Tibial artery (tissue), 4 donors: ENCODE data around the gene AGAP1.
A peak's percentile ranks its signal among the peaks of the same experiment; 100 is the strongest.

ENCODE experiments used
- DNase-seq, 2 donors: peaks; one replicate each; pipeline ENCODE4 v3.0.0-alpha.2; 2019
- H3K27ac ChIP-seq, 2 donors: fragments of 200-600 bp; sonication (generic) in 1 of 2; 1 replicate in 1 of 2; 2 replicates in 1 of 2; pipeline ENCODE4 v1.5.1; 2018 to 2019; ENCODE audit warnings: mild to moderate bottlenecking in 1 of 2
- H3K27me3 ChIP-seq, 2 donors: fragments of 200-600 bp; sonication (generic) in 1 of 2; one replicate each; pipeline versions ENCODE4 v1.5.1 to v1.6.0; 2016 to 2019
- H3K36me3 ChIP-seq, 3 donors: fragments of 200-600 bp; sonication (generic) in 2 of 3; one replicate each; pipeline ENCODE4 v1.5.1; 2016 to 2019; ENCODE audit warnings: mild to moderate bottlenecking in 2 of 3
- H3K4me1 ChIP-seq, 4 donors: fragments of 200-600 bp; sonication (generic) in 2 of 4; 1 replicate in 3 of 4; 2 replicates in 1 of 4; pipeline ENCODE4 v1.5.1; 2016 to 2019
- H3K4me3 ChIP-seq, 2 donors: fragments of 200-600 bp; sonication (generic) in 1 of 2; 1 replicate in 1 of 2; 2 replicates in 1 of 2; pipeline ENCODE4 v1.5.1; 2018 to 2019; ENCODE audit warnings: mild to moderate bottlenecking in 2 of 2
- H3K9me3 ChIP-seq, 3 donors: fragments of 200-600 bp; sonication (generic) in 1 of 3; one replicate each; pipeline ENCODE4 v1.5.1; 2016 to 2019
- intact Hi-C: fragments of 100-400 bp; cut with DNase I; formaldehyde crosslinking; loops from one replicate; pipeline ENCODE4 v1.15.0; 2023; ENCODE audit warnings: low total_unique reads
- TF ChIP-seq, protein P1 (sequence below), 2 experiments: fragments of 200-600 bp in 1 of 2; fragments of 450-650 bp in 1 of 2; IDR thresholded peaks; one replicate each; pipeline ENCODE4 v1.5.1; 2017 to 2019; ENCODE audit warnings: antibody characterized with exemption in 2 of 2, mild to moderate bottlenecking in 1 of 2, moderate library complexity in 1 of 2

The AGAP1 gene

DNA sequence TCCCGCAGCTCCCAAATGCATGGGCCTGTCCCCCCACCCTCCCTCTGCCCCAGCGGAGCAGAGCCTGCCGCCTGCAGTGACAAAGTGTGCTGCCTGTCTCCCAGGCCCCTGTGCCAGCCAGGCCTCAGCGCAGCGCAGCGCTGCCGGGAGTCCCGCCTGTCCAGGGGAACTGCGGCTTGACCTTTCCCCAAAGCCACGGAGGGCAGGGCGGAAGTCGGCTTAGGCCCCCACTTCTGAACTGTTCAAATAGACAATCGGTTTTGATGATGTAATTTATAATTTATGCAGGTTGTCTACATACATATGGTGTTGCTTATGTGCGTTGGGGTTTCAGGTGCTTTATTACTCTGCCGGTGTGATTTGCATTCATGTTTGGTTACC lies 667.2 kb downstream of the AGAP1 start:
- Histone ChIP-seq H3K4me3 (no peak overlapping the region), H3K27ac (no peak overlapping the region), H3K27me3 (peaks cover 0 to 88% of the 10 kb centered on the region in 2 donors), H3K9me3 (no peaks in the 10 kb centered on the region), H3K4me1 (peaks cover 0 to 38% (median 17%) of the 10 kb centered on the region in 4 donors), H3K36me3 (no peaks in the 10 kb centered on the region)
- intact Hi-C loops: no loop called here
- TF ChIP-seq, protein P1, sequence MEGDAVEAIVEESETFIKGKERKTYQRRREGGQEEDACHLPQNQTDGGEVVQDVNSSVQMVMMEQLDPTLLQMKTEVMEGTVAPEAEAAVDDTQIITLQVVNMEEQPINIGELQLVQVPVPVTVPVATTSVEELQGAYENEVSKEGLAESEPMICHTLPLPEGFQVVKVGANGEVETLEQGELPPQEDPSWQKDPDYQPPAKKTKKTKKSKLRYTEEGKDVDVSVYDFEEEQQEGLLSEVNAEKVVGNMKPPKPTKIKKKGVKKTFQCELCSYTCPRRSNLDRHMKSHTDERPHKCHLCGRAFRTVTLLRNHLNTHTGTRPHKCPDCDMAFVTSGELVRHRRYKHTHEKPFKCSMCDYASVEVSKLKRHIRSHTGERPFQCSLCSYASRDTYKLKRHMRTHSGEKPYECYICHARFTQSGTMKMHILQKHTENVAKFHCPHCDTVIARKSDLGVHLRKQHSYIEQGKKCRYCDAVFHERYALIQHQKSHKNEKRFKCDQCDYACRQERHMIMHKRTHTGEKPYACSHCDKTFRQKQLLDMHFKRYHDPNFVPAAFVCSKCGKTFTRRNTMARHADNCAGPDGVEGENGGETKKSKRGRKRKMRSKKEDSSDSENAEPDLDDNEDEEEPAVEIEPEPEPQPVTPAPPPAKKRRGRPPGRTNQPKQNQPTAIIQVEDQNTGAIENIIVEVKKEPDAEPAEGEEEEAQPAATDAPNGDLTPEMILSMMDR (IDR thresholded peaks at IDR 0.05): no peak
- DNase-seq: no peak

GRCh38 chr2:236161531-236161930 lies 667.7 kb downstream of the AGAP1 start:
- no peak for DNase-seq
- Histone ChIP-seq H3K27me3 (peaks cover 0 to 91% of the 10 kb centered on the region in 2 donors), H3K36me3 (no peaks in the 10 kb centered on the region), H3K4me1 (peaks cover 0 to 42% (median 22%) of the 10 kb centered on the region in 4 donors), H3K4me3 (no peak overlapping the region), H3K27ac (no peak overlapping the region), H3K9me3 (no peaks in the 10 kb centered on the region)
- TF ChIP-seq, protein P1 (IDR thresholded peaks at IDR 0.05): no peak
- intact Hi-C loops: no loop called here

- peaks cover 0 to 49% (median 29%) of the 10 kb centered on the region in 4 donors for H3K4me1 ChIP-seq
- H3K27ac ChIP-seq: no peak overlapping the region
- H3K4me3 ChIP-seq: no peak overlapping the region
- no peak for DNase-seq
- no peaks in the 10 kb centered on the region for H3K9me3 ChIP-seq
- peaks cover 5 to 94% of the 10 kb centered on the region in 2 donors for H3K27me3 ChIP-seq
- intact Hi-C loops: no loop called here
- no peaks in the 10 kb centered on the region for H3K36me3 ChIP-seq
- TF ChIP-seq, protein P1 (IDR thresholded peaks at IDR 0.05): no peak
Measured at GRCh38 chr2:236162031-236162845, 668.4 kb downstream of the AGAP1 start.

DNA sequence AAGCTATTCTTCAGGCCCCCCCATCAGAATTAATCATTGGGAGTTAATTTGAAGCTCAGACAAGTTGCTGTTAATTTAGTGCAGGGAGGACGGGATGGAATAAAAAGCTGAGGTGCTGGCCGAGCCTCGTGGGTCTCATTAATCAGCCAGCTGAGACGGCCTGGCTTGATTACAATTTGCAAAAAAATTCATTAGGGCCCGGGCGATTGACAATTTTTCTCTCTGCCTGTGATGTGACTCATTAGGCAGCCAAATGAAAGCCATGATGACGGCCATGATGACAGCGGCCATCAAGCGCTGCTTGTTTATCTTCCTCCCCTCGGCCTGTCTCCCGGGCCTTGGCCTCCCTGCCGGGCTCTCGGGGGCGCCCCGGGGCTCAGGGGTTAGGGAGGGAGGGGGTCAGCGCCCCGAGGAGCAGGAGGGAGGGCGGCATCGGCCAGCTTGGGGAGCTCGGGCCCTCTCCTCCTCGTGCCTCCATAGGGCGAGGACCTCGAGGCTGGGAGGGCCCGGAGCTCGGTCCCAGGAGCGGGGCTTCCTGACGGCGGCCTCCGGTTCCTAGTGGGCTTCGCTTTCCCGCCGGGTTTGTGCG lies 669.1 kb downstream of the AGAP1 start:
- TF ChIP-seq, protein P1 (IDR thresholded peaks at IDR 0.05): no peak
- Histone ChIP-seq H3K4me3 (no peak overlapping the region), H3K27ac (no peak overlapping the region), H3K9me3 (no peaks in the 10 kb centered on the region), H3K27me3 (peaks cover 6 to 99% of the 10 kb centered on the region in 2 donors), H3K36me3 (no peaks in the 10 kb centered on the region), H3K4me1 (peaks cover 0 to 57% (median 36%) of the 10 kb centered on the region in 4 donors)
- no peak for DNase-seq
- intact Hi-C loops: no loop called here

GRCh38 chr2:236163471-236164200 lies 669.8 kb downstream of the AGAP1 start:
- TF ChIP-seq, protein P1 (IDR thresholded peaks at IDR 0.05): no peak
- intact Hi-C loops: no loop called here
- H3K36me3 ChIP-seq: no peaks in the 10 kb centered on the region
- H3K4me3 ChIP-seq: peak overlapping the region; percentile 32 to 51
- no peak for DNase-seq
- H3K27me3 ChIP-seq: peaks cover 12 to 100% of the 10 kb centered on the region in 2 donors
- H3K27ac ChIP-seq: no peak overlapping the region
- no peaks in the 10 kb centered on the region for H3K9me3 ChIP-seq
- peaks cover 0 to 63% (median 43%) of the 10 kb centered on the region in 4 donors for H3K4me1 ChIP-seq
